A375 (cell line): Measurements from ENCODE around the gene C2orf66. TPM values are rescaled to one million over a fixed set of nuclear protein-coding genes. Genes with fewer than 3 reads are reported as not detected.

Experiments
- small RNA-seq: library from RNA; depleted of rRNA; stranded (forward); fragments of <200 nt; gene quantifications from one replicate; pipeline ENCODE3, GENCODE V24; 2014
- total RNA-seq: library from RNA; depleted of rRNA; stranded (reverse); fragments of >200 nt; shearing (Covaris generic); gene quantifications from 2 replicates; pipeline ENCODE4 v1.2.3, GENCODE V29; 2014; rRNA removed

The C2orf66 gene
- 0.15 TPM in 1 of 2 replicates, not detected in the other for total RNA-seq

DNA sequence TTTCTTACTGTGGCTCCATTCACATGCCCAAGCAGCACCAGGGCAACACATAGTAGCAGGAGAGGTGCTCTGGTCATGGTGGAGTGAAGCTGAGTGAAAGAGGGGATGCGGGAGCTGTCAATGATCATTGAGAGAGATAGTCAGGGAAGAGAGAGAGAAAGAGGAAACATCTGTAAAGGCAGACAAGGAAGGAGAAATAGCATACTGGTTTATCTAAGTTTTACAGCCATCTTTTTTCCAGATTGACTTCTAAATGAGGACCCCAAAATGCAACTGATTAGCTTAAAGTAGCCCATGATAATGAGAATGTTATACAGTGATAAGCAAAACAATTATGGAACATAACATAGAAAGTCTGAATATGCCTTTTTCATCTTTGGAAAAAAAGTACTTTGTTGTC, at the start of gene C2orf66:
Gene C2orf66, minus strand, starts transcription at position 96 of the 400 bp plus-strand sequence. Its CDS starts 19 bp downstream, at position 77.

Small RNA genes within 50 kb of the gene (small RNA-seq; reads per million reads assigned to genes)
- not detected for gene AC012486.1

Other genes with a start within 250 kb of the C2orf66 start
- 1.0 and 2.2 TPM in 2 replicates for gene HECW2, start 215.8 kb downstream of the C2orf66 start, total RNA-seq
- gene CCDC150, start 169.6 kb downstream of the C2orf66 start, total RNA-seq, result 7.9 and 9.7 TPM in 2 replicates
- gene GTF3C3, start 9.7 kb downstream of the C2orf66 start, total RNA-seq, result 22.6 and 24.2 TPM in 2 replicates
- gene PGAP1, start 117.4 kb upstream of the C2orf66 start, total RNA-seq, result 2.4 and 2.9 TPM in 2 replicates